HCT116 (cell line): ENCODE measurements around the gene CASP7.

ENCODE experiments used
- CEBPB ChIP-seq: IDR thresholded peaks from 2 replicates; pipeline ENCODE4 v1.6.1; 2012; ENCODE audit warnings: low read depth
- CTCF ChIP-seq, 3 experiments: fragments of 200-600 bp in 1 of 3; sonication (generic) in 1 of 3; IDR thresholded peaks in 2 of 3; conservative IDR thresholded peaks in 1 of 3; 2 replicates each; pipeline ENCODE4 v1.5.1; 2012 to 2017; ENCODE audit warnings: low read depth in 2 of 3, low read length in 2 of 3, antibody characterized with exemption in 1 of 3, borderline replicate concordance in 1 of 3, control low read depth in 1 of 3, mild to moderate bottlenecking in 1 of 3, mixed read lengths in 1 of 3, mixed run types in 1 of 3, moderate library complexity in 1 of 3; ENCODE audit not compliant: insufficient read depth in 1 of 3
- EGR1 ChIP-seq: IDR thresholded peaks from 2 replicates; pipeline ENCODE4 v1.6.1; 2012; ENCODE audit warnings: low read depth
- POLR2A ChIP-seq: IDR thresholded peaks from 2 replicates; pipeline ENCODE4 v1.7.0; 2011; ENCODE audit warnings: borderline replicate concordance; ENCODE audit not compliant: insufficient read depth, insufficient read length; ENCODE audit errors: extremely low read depth
- POLR2AphosphoS5 ChIP-seq: IDR thresholded peaks from 2 replicates; pipeline ENCODE4 v1.6.1; 2011; ENCODE audit warnings: mild to moderate bottlenecking, low read depth, low read length, moderate library complexity
- REST ChIP-seq: IDR thresholded peaks from 2 replicates; pipeline ENCODE4 v1.6.1; 2012; ENCODE audit warnings: low read depth
- TCF7L2 ChIP-seq: IDR thresholded peaks from 2 replicates; pipeline ENCODE4 v1.7.0; 2011; ENCODE audit warnings: borderline replicate concordance, inconsistent platforms; ENCODE audit not compliant: insufficient read depth, insufficient read length; ENCODE audit errors: extremely low read depth
- YY1 ChIP-seq: IDR thresholded peaks from 2 replicates; pipeline ENCODE4 v1.6.1; 2011; ENCODE audit warnings: low read length, low read depth, moderate library complexity, mild to moderate bottlenecking; ENCODE audit not compliant: insufficient replicate concordance; ENCODE audit errors: extremely low read depth
- ZFX ChIP-seq: fragments of 450-650 bp; IDR thresholded peaks from 2 replicates; pipeline ENCODE4 v1.6.1; 2017
- TF ChIP-seq, protein P1 (sequence below): IDR thresholded peaks from 2 replicates; pipeline ENCODE4 v1.6.1; 2012

DNA sequence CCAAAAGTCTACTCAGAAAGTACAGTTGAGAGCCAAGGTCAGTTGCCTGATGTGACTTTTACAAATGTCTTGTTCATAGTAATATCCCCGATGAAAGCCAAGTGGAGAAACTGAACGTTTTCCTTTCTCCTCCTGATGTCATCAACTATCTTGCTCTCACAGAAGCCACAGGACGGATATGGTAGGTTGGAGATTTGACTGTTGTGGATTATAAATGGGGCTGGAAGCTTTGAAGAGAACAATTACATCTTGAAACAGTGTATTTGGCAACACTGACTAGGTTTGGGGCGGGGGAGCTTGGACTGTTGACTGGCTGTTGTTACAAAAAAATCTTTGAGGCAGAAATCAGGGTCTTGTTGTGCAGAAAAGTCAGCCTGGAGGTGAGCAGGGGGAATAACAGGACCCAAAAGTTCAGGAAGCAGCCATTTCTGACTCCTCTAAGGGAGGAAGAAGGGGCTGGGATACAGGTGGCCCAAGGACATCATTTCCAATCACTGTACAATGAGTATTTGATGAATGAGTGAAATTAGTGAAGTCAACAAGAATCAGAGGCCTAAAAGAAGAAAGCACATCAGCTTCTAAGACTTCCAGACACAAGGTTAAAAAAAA is 96.1 kb downstream of the CASP7 start:
- TF ChIP-seq YY1 (no peak), POLR2AphosphoS5 (no peak), REST (no peak), EGR1 (no peak), CTCF (IDR thresholded peaks at IDR 0.05 in 2 of 3, conservative IDR thresholded peaks at IDR 0.05 in 1 of 3; ENCODE audit: borderline replicate concordance in 1 of 3, insufficient read depth in 1 of 3, low read depth in 2 of 3, low read length in 2 of 3) (peak in 2 of 3 experiments; percentile 23 to 31; a peak in 3 of 6 replicates), POLR2A (no peak), CEBPB (no peak), ZFX (no peak), TCF7L2 (no peak)
- TF ChIP-seq, protein P1, sequence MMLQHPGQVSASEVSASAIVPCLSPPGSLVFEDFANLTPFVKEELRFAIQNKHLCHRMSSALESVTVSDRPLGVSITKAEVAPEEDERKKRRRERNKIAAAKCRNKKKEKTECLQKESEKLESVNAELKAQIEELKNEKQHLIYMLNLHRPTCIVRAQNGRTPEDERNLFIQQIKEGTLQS = no peak
